Measurements from ENCODE around the gene DCLK1. TPM values are rescaled to one million over a fixed set of nuclear protein-coding genes. Genes with fewer than 3 reads are reported as not detected.

The DCLK1 gene
- total RNA-seq, 1 donor from 2014 or later = 6.4 TPM

- Histone ChIP-seq H3K4me2 (peak overlapping the region; percentile 36), H3K4me1 (peaks cover 33% of the 10 kb centered on the region), H3K79me2 (ENCODE audit: low read depth) (no peaks in the 10 kb centered on the region), H4K20me1 (ENCODE audit: low read depth) (no peaks in the 10 kb centered on the region), H3K9me3 (ENCODE audit: low read depth) (no peaks in the 10 kb centered on the region), H2AFZ (replicated peaks) (no peak overlapping the region), H3K27me3 (no peaks in the 10 kb centered on the region), H3F3A (ENCODE audit: low read depth) (peaks cover 17% of the 10 kb centered on the region), H3K36me3 (no peaks in the 10 kb centered on the region), H3K27ac (no peak overlapping the region), H3K9ac (no peak overlapping the region), H3K4me3 (no peak overlapping the region)
- DNase-seq (ENCODE audit: low spot score) = peak; percentile 48
- peaks cover 5% of the 10 kb centered on the region for H3K27me3 Mint-ChIP-seq (ENCODE audit: insufficient read depth, low read depth)
- no peak for TF ChIP-seq CTCF (IDR thresholded peaks at IDR 0.05)
- TF ChIP-seq EZH2phosphoT487 (IDR thresholded peaks at IDR 0.05) = no peak
- TF ChIP-seq EZH2 (IDR thresholded peaks at IDR 0.05) = no peak
- peaks cover 8% of the 10 kb centered on the region for H3K36me3 Mint-ChIP-seq
- H3K9me3 Mint-ChIP-seq = peaks cover 2% of the 10 kb centered on the region
- H3K27ac Mint-ChIP-seq = no peak overlapping the region
- no peak overlapping the region for H3K4me3 Mint-ChIP-seq
- peaks cover 56% of the 10 kb centered on the region for H3K4me1 Mint-ChIP-seq
These were observed 275.6 kb downstream of the DCLK1 start for GRCh38 chr13:35855531-35856019.

- H4K20me1 ChIP-seq (ENCODE audit: low read depth) = no peaks in the 10 kb centered on the region
- no peaks in the 10 kb centered on the region for H3K36me3 ChIP-seq
- DNase-seq (ENCODE audit: low spot score) = no peak
- Mint-ChIP-seq H3K27ac (peak overlapping the region; percentile 5), H3K27me3 (ENCODE audit: insufficient read depth, low read depth) (peaks cover 5% of the 10 kb centered on the region), H3K4me1 (peaks cover 60% of the 10 kb centered on the region), H3K36me3 (peaks cover 8% of the 10 kb centered on the region), H3K9me3 (peaks cover 2% of the 10 kb centered on the region), H3K4me3 (no peak overlapping the region)
- no peak overlapping the region for H3K4me3 ChIP-seq
- no peaks in the 10 kb centered on the region for H3K27me3 ChIP-seq
- H3K9ac ChIP-seq = no peak overlapping the region
- H3K4me1 ChIP-seq = peaks cover 27% of the 10 kb centered on the region
- H3K27ac ChIP-seq = no peak overlapping the region
- H3F3A ChIP-seq (ENCODE audit: low read depth) = peaks cover 17% of the 10 kb centered on the region
- no peak for TF ChIP-seq CTCF (IDR thresholded peaks at IDR 0.05)
- TF ChIP-seq EZH2phosphoT487 (IDR thresholded peaks at IDR 0.05) = no peak
- no peak for TF ChIP-seq EZH2 (IDR thresholded peaks at IDR 0.05)
- no peak overlapping the region for H3K4me2 ChIP-seq
- no peaks in the 10 kb centered on the region for H3K9me3 ChIP-seq (ENCODE audit: low read depth)
- no peak overlapping the region for H2AFZ ChIP-seq (replicated peaks)
- no peaks in the 10 kb centered on the region for H3K79me2 ChIP-seq (ENCODE audit: low read depth)
These were observed 276.9 kb downstream of the DCLK1 start for GRCh38 chr13:35854286-35854685.

GRCh38 chr13:35851881-35852280 lies 279.3 kb downstream of the DCLK1 start:
- Histone ChIP-seq H3K4me3 (no peak overlapping the region), H2AFZ (replicated peaks) (no peak overlapping the region), H3K9me3 (ENCODE audit: low read depth) (no peaks in the 10 kb centered on the region), H3K4me1 (peaks cover 21% of the 10 kb centered on the region), H3F3A (ENCODE audit: low read depth) (no peaks in the 10 kb centered on the region), H4K20me1 (ENCODE audit: low read depth) (no peaks in the 10 kb centered on the region), H3K27me3 (no peaks in the 10 kb centered on the region), H3K27ac (no peak overlapping the region), H3K79me2 (ENCODE audit: low read depth) (no peaks in the 10 kb centered on the region), H3K9ac (no peak overlapping the region), H3K36me3 (no peaks in the 10 kb centered on the region), H3K4me2 (no peak overlapping the region)
- Mint-ChIP-seq H3K4me1 (peaks cover 67% of the 10 kb centered on the region), H3K27ac (no peak overlapping the region), H3K4me3 (no peak overlapping the region), H3K27me3 (ENCODE audit: insufficient read depth, low read depth) (peaks cover 5% of the 10 kb centered on the region), H3K9me3 (peaks cover 2% of the 10 kb centered on the region), H3K36me3 (peaks cover 8% of the 10 kb centered on the region)
- TF ChIP-seq EZH2 (IDR thresholded peaks at IDR 0.05) = no peak
- no peak for TF ChIP-seq EZH2phosphoT487 (IDR thresholded peaks at IDR 0.05)
- no peak for TF ChIP-seq CTCF (IDR thresholded peaks at IDR 0.05)
- DNase-seq (ENCODE audit: low spot score) = no peak
